Glomerular visceral epithelial cell (primary cell): ENCODE results near the gene SNCB.

ENCODE experiments used
- DNase-seq: peaks from one replicate; pipeline ENCODE4 v3.0.0-alpha.2; 2016; ENCODE audit errors: extremely low spot score

Gene SNCB

DNA sequence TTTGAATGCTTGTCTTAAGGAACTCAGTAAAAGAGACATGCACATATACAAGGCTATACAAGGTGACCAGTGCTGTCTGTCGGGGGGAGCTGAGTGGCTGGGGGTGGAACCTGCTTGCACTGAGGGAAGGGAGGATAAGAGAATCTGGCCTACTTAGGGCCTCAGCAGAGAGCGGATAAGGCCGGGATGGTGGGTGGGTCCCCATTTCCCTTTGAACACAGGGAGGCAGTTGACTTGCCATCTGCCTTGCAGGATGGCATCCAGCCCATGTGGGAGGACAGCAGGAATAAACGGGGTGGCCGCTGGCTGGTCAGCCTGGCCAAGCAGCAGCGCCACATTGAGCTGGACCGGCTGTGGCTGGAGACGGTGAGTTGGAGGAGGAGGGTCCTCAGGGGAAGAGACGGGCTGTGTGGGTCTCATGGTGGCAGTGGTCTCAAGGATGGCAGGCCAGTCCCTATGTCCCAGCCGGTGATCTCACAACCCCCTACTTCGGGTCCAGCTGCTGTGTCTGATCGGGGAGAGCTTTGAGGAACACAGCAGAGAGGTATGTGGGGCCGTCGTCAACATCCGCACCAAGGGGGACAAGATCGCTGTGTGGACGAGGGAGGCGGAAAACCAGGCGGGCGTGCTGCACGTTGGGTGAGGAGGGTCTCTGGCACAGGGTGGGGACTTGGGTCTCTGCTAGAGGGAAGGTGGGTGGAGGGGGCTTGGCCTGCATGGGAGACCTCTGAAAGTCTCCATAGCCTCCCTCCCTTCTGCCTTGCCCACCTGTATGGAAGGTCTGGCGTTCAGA is 14.7 kb upstream of the SNCB start:
- DNase-seq = no peak

DNA sequence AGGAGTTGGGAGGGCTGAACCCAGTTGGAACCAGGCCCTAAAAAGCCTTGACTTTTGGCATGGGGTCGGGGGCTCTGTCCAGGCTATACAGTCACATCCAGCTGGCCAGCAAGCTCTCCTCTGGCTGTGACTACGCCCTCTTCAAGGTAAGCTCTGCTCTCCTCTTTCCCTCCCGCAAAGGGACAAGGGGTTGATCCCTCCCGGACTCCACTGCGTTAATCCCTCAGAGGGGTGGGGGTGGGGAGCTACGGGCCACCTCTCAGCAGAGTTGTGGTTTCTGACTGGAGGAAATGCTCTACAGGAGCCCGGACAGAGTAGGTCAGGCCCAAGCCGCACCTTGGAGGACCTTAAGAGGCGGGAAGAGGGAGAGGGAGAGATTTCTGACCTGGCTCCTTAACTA is 14.0 kb upstream of the SNCB start:
- DNase-seq = no peak

DNA sequence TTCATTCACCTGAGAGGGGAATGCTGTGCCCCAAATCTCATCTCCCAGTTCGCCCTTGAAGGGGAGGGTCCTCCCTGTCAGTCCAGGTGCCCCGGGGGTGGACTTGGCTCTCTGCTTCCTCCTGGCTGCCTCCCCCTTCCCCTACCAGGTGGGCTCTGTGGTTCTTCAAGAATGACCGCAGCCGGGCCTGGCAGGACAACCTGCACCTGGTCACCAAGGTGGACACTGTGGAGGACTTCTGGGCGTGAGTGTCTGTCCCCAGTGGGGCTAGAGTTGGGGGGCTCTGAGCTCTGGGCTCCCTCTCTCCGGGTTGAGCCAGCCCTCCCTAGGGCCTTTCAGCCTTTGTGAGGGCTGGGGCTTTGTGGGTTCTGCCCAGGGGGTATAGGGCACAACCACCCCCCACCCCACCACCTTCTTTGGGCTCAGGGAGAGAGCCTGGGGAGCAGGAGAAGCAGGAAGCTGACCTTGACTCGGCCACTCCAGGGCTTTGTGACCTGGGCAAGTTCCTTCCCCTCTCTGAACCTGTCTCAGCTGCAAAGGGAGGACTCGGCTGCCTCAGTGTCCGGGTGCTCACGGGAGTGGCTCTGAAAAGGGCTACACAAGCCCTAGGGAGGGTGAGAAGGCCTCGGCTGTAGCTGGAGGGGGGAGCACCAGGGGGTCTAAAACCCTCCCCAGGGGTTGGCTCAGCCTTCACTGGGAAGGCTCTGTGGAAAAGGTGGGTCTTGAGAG is 13.3 kb upstream of the SNCB start:
- DNase-seq = no peak

DNA sequence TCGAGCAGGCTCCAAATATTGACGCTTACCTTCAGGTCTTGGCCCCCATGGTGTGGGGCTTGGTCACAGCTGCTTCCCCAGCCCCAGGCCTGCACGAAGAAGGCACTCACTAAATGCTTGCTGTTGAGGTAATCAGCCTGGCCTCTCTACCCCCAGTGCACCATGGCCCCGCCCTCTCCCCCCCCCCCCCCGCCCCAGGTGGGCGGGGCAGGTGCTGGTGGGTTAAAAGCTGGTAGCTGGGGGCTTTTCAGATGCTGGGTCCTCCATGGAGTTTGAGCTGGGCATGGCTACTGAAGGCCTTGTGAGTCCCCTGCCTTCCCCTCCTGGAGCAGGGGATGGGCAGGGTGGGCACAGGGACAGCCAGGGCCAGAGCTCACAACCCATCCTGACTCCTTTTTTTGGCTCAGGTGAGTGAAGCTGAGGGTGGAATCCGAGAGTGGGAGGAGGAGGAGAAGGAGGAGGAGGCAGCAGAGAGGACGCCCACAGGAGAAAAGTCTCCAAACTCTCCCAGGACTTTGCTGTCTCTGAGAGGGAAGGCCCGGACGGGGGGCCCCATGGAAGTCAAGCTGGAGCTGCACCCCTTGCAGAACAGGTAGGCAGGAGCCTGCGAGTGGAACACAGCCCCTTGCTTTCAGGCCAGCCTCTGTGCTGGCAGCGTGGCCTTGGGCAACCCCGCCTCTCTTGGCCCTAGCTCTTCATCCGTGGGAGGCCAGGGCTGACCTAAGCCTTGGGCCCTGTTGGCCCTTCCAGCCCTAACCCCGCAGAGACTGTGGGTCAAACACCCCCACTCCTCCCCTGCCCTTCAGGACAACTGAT is 12.5 kb upstream of the SNCB start:
- no peak for DNase-seq

DNA sequence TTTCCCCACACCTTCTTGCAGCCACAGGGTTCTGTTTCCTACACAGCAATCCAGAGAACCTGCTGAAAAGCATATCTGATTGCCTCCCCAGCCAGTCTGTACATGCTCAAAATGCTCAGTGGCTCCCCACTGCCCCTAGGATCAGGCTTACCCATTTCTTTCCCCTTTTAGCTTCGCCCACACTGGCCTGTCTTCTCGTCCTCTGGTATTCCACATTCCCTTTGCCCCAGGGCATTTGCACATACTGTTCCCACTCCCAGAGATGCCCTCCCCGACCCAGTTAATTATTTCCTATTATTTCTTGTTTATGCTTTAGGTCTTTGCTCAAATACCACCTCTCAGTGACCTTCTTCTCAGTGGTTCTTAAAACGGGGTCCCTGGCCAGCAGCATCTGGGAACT is 10.3 kb upstream of the SNCB start:
- no peak for DNase-seq

DNA sequence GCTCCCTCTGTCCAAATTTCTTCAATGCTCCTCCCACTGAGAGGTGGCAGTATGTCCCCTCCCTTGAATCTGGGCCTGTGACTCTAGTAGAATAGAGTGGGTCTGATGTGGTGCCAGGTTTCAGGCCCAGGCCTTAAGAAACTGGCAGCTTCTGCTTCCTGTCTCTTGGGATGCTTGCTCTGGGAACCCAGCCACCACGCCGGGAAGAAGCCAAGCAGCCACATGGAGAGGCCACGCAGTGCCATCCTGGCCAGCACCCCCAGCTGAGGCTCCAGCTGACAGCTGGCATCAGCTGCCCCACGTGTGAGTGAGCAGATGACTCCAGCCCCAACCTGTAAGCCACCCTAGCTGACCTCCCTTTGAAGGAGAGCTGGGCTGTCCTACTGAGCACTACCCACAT is 9.6 kb upstream of the SNCB start:
- no peak for DNase-seq

DNA sequence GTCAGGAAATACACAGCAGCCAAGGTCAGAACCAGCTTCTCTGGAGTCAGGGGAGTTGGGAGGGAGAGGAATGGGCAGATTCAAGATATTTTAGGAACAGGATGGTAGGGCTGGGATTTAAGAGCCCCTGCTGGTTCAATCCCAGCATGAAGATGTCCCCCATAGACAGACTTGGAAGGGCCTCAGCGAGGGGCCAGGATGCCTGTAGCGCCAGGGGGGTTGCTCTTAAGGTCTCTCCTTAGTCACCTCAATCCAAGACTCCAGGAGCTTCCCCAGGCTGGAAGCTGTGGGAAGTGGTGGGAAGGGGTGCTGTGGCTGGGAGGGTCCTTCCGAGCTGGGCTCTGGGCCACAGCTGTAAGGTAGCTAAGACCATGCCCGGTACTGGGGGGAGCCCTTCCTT is 8.9 kb upstream of the SNCB start:
- no peak for DNase-seq

DNA sequence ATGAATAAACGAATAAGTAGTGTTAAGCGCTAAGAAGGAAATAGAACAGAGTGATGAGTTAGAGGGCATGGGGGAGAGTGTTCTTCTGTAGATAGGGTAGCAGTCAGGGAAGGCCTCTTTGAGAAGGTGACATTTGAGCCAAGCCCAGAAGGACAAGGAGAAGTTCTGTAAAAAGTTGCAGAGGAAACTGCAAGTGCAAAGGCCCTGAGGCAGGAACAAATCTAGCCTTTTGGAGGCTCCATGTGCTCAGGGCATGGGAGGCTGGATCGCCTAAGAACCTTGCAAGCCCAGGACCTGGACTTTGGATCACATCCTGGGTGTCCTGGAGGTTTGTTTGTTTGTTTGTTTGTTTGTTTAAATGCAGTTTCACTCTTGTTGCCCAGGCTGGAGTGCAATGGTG is 8.1 kb upstream of the SNCB start:
- no peak for DNase-seq

DNA sequence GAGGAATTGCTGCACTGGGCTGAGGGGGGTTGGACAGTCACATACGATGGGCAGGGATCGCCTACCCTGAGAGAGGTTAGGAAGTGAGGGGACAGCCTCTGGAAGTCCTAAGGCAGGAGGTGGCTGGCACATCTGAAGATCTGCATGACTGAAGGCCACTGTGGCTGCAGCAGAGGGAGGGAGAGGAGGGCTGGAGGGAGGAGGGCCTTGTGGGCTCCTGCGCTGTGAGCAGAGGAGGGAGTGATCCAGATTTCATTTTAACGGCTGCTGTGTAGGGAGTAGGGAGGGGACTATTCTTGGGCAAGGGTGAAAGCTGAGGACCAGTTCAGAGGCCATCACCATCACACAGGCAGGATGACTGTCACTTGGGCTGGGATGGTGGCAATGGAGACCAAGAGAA is 7.2 kb upstream of the SNCB start:
- DNase-seq = no peak

DNA sequence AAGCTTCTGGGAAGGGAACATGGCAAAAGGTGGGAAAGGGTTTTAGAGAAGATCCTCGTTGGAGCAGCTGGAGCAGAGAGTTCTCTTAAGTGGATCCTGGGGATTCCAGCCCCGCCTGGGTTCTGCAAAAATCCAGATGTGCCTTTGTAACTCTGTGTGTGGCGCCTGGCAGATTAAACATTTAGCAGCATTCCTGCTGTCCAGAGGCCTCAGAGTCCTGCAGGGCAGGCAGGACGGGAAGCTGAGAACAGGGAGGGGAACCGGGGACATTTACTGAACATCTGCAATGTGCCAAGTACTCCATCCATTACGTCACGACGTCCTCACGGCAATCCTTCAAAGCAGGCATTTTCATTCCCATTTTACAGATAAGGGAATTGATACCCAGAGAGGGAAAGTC is 6.1 kb upstream of the SNCB start:
- no peak for DNase-seq

DNA sequence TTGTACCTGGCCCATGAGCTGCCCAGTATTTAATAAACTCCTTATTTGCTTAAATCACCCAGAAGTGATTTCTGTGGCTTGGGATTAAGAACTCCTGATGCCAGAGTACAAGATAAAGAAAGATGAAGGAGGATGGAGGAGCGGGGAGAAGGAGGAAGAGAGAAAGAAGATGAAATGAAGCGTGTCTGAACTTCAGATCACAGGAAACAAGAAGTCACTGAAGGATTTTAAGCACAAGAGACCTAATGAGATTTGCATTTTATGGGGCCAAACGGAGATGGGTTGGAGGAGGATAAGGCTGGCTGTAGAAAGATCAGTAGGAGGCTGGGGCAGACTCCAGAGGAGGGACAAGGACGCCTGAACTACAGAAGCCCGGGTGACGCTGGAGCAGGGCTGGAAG is 3.3 kb upstream of the SNCB start:
- DNase-seq = no peak

DNA sequence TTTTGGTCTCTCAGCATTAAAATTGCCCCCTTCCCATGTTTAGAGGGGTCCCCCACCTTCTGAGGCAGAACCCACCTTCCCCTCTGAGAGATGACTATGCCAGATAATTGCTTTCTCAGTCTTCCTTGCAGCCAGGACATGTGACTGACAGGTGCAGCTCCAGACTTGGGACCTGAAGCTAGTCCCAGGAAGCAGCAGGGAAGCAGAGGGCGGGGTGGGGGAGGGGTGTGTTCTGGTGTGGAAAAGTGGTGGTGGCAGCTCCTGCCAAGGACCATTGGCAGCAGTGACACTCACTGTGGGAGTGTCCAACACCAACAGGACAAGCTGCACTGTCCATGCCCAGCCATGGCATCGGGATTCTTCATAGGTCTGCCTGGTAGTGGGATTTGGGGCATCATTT is 2.4 kb upstream of the SNCB start:
- no peak for DNase-seq

DNA sequence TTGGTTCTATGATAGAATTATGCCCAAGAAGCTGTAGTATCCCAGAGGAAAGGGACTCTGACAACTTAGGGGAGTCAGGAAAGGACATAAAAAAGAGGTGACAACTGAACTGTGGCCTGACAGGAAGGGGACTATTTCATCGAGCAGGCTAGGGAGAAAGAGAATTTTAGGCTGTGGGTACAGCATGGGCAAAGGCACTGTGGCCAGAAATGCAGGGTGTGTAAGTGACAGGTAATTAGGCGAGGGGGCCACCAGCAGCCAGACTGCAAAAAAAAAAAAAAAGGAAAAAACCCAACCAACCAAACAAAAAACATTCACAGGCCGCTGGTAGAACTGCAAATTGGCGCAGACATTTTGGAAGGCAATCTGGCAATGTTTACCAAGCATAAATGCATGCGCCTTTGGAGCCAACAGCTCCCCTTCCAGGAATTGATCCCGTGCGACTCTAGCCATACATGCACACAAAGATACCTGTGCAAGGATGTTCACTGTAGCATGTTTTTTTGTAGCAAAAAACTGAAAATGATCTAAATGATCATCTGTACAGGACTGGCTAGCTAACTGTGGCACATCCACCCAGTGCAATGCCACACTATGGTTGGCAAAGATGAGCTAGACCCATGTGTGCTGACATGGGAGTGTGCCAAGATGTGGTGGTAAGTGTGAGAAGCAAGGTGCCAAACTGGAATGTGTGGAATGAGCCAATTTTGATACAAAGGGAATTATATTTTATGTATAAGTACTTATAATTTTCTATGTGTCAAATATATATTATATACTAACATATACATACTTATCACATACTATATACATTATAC is 1.3 kb upstream of the SNCB start:
- no peak for DNase-seq

DNA sequence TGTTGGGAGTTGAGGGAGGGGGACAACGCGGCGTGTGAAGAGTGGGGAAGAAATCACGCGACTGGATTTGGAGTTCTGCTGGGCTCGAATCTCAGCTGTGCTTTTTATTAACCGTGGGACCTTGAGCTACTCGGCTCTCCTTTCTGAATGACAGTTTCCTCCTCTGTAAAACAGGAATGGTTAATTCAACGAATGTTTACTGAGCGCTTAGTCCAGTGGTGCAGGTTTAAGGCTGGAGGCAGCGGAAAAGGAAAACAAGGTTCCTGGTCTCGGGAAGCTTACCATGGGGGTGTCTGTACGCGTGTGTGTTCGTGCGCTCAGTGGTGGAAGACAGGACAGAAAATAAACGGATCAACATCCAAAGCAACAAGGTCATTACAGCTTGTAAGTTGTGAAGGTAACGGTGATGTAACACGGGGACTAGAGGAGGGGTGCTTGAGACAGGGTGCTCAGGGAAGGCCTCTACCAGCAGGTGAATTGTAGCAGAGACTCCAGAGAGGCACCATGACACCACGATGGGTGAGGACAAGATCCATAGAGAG is 418 bp upstream of the SNCB start:
- DNase-seq = no peak

DNA sequence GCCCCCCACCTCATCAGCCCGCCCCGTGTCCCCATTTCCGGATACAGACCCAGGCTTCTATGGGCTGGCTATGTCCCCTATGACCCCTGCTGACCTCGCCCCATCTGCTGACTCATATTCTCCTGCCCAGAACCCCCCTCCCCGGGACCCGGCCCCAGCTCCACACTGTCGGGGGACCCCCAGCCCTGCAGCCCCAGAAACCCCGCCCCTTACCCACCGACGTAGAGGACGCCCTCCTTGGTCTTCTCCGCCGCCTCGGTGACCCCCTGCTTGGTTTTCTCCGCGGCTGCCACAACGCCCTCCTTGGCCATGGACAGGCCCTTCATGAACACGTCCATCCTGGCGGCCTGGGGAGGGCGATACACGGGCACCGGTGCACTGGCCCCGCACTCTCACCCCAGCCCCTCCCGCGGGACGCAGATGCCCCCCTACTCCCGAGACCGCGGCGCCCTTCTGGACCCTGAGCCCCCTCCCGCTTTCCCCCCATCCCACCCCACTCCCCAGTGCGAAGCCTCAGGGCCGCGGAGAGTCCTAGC is 949 bp downstream of the SNCB start:
- DNase-seq = no peak

DNA sequence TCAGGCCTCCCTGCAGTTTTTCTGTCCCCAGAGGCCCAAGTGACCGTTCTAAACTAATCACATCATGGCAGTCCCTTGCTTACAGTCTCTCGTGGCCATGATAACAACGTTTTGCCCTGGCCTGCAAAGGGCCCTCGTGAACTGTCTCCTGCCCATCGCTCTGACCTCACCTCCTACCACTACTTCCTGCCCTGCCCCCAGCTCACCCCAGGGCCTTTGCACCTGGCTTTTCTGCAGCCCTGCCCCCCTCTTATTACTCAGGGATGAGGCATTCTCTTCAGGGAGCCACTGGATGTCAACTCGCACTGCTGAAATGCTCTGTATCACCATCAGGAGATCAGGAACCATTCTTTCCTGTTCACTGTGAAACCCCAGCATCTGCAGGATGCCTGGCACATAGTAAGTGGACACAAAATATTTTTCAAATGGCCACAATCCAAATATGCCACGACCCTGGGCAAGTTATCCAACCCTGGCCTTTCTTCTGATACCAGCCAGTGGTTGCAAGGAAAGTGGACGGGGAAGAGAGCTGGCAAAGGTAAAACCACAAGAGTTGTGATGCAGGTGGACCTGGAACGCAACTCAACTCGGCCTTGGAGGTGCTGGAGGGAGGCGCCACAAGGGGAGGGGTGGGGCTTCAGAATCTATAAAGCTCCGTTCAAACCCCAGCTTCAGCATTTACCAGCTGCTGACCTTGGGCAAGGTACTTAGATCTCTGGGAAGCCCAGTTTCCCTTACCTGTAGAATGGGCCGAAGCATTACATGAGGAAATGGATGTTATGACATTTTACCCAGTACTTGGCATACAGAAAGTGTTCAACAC is 1.7 kb downstream of the SNCB start:
- no peak for DNase-seq

DNA sequence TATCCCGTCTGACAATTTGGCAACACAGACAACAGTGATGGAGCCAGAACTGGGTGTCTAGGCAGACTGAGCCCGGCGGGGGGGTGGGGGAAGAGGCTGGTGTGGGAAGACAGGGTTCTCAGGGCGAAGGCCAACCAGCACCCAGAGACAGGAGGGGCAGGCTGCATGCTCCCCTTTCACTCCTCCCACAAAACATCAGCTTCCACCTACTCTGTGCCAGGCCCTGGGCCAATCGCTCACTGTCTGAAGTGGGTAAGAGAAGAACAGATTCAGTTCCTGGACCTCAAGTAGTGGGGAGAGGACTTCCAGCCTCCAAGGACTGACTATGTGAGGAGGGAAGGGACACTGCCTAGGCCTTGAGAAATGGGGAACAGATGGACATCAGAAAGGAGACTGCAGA is 2.8 kb downstream of the SNCB start:
- DNase-seq = no peak

DNA sequence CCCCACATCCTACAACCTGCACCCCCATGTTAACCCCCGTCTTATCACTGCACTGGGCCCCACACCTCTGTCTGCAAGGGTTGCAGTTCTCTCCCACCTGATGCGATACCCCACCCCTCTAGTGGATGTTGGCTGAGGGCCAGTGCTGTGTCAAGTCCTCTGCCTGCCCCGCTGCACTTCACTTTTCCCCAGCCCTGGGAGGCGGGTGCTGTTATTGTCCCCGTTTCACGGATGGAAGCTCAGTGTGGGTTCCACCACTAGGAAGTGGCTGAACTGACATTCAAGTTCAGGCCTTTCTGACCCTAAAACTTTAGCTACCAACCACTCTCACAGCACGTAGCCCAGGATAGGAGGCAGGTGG is 3.5 kb downstream of the SNCB start:
- DNase-seq = no peak

DNA sequence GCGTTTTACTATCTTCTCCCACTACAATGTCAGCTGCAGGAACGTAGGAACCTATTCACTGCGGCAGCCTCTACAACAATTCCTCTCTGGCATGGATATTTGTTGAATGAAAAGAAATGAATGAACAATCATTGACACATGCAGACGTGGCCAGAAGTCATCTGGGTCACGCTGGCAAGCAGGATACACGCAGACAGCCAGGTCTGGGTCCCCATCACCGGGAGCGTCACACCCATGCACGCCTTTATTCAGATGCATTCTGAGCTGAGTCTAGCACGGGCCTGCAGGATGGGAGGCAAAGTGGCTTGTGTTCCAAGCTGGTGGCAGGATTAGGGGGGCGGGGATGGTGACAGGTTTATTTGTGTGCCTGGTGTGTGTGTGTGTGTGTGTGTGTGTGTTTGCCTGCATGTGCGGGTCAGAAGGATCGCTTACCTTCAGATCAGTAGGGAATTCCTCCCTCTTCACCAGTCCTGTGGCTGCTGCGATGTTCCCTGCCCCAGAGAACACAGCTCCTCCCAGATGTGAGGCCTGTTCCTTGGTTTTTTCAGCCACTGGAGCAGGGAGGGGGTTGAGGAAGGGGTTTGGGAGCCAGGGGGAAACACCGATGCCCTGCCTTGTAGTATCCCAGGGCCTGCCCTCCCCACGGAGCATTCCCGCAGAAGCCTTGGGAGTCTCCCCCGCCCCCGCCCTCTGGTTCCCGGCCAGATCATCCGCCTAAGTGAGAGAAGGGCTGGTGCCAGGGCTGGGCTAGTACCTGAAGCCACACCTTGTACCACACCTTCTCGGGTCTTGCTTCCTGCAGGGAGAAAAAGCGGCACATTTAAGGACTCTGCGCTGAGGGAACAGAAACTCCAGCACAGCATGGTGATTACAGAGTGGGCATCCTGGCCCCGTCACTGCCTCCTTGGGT is 4.1 kb downstream of the SNCB start:
- DNase-seq = no peak
